Measurements from ENCODE around the gene KCTD16. TPM values are rescaled to one million over a fixed set of nuclear protein-coding genes. Genes with fewer than 3 reads are reported as not detected.

Gene KCTD16
- total and polyA plus RNA-seq, 12 donors: 0.04 to 2.1 (median 0.48) TPM; not detected in 1

DNA sequence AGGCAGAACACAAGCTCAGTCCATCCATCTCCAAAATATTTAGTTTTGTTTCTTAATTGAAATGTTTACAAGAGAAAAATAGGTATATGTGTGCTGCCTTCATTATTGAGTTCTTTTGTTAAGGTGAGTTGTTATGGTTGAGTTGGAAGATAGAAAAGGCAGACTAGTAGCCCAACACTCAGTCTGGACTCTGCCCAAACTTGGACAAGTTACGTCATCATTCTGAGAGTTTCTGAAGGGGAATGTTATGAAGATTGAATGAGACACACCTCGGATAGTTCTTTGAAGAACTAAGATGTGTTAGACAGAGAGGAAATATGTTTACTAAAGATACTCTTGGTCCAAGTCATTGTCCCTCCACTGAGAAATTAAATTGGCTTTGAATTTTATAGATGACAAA is 245.5 kb downstream of the KCTD16 start:
- Histone ChIP-seq H3K4me1 (replicated peaks in 1 of 2) (no peaks in the 10 kb centered on the region), H3K9me3 (replicated peaks in 1 of 3) (no peaks in the 10 kb centered on the region), H3K27me3 (no peaks in the 10 kb centered on the region), H3K4me3 (no peak overlapping the region), H3K27ac (no peak overlapping the region), H3K36me3 (replicated peaks in 1 of 2) (no peaks in the 10 kb centered on the region)
- no peak for TF ChIP-seq CTCF (IDR thresholded peaks at IDR 0.05)
- TF ChIP-seq POLR2A (IDR thresholded peaks at IDR 0.05): no peak
- intact Hi-C loops (cut with DNase I): no loop called here
- DNase-seq: no peak
- WGBS, 4 donors: 55 to 76% (median 70%) methylated on average over 2 of the region's 2 CpGs

DNA sequence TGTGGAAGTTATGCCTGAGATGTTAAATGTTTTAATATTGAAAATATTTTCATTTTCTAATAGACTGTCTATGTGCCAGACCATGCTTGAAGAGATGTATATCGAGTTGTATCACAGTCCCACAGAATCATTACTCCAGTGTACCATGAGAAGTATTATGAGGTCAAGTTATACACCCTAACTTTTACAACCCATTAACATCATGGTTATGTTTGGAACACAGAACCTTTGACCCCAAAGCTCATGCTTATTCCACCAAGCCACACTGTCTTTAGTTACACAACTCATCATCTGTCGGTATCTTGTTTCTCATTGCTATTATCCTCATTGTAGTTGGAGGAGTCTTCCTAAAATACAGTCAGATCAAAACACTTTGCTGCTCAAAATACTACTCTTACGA is 248.0 kb downstream of the KCTD16 start:
- Histone ChIP-seq H3K4me1 (replicated peaks in 1 of 2) (no peaks in the 10 kb centered on the region), H3K36me3 (replicated peaks in 1 of 2) (no peaks in the 10 kb centered on the region), H3K4me3 (no peak overlapping the region), H3K27me3 (no peaks in the 10 kb centered on the region), H3K9me3 (replicated peaks in 1 of 3) (no peaks in the 10 kb centered on the region), H3K27ac (no peak overlapping the region)
- no peak for DNase-seq
- intact Hi-C loops (cut with DNase I): no loop called here
- TF ChIP-seq CTCF (IDR thresholded peaks at IDR 0.05) (no peak), POLR2A (IDR thresholded peaks at IDR 0.05) (no peak)
- WGBS, 4 donors: 78 to 91% (median 83%) methylated on average over 3 of the region's 3 CpGs

GRCh38 chr5:144421411-144421810 is 250.7 kb downstream of the KCTD16 start:
- WGBS, 4 donors: 61 to 74% (median 71%) methylated on average over 6 of the region's 6 CpGs
- TF ChIP-seq POLR2A (IDR thresholded peaks at IDR 0.05) (no peak), CTCF (IDR thresholded peaks at IDR 0.05) (no peak)

DNA sequence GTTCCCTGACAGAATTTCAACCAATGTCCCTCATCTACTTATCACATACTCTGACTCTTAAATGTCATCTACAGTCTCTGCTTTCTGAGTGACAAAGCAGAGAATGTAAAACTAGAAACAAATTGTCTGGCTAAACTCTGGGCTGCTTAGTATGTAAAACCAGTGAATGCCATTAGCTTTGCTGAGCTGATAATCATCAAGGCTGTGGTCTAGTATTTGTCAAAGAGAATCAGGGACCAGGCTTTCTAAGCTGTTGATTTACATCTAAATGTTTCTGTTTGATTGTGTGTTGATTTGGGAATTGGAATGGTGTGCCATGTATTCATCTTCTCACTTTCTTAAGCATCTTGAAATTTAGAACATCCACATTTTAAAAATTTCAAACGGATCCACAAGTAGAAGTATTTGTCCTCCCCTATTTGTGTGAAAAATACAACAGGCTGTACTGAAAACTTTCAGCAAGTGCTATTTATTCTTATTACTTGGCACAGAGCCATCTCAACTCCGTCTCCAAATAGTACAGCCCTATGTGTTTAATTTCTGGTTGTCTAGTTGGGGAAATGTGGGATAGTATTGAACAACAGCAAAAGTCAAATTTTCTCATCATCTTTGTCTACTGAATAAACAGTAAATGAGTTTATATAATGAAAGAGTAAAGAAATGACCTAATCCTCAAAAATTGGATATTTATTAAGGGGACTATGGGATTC is 251.5 kb downstream of the KCTD16 start:
- H3K4me1 ChIP-seq (replicated peaks in 1 of 2): no peaks in the 10 kb centered on the region
- no peaks in the 10 kb centered on the region for H3K27me3 ChIP-seq
- H3K36me3 ChIP-seq (replicated peaks in 1 of 2): no peaks in the 10 kb centered on the region
- H3K9me3 ChIP-seq (replicated peaks in 1 of 3): no peaks in the 10 kb centered on the region
- intact Hi-C loops (cut with DNase I): no loop called here
- no peak for DNase-seq
- no peak for TF ChIP-seq POLR2A (IDR thresholded peaks at IDR 0.05)
- TF ChIP-seq CTCF (IDR thresholded peaks at IDR 0.05): no peak
- H3K27ac ChIP-seq: no peak overlapping the region
- WGBS, 4 donors: 42 to 49% (median 43%) methylated on average over 2 of the region's 2 CpGs
- H3K4me3 ChIP-seq: no peak overlapping the region

More at GRCh38 chr5:144421411-144421810, 250.7 kb downstream of the KCTD16 start:
- no peaks in the 10 kb centered on the region for H3K4me1 ChIP-seq (replicated peaks in 1 of 2)
- no peaks in the 10 kb centered on the region for H3K27me3 ChIP-seq
- H3K27ac ChIP-seq: no peak overlapping the region
- no peaks in the 10 kb centered on the region for H3K36me3 ChIP-seq (replicated peaks in 1 of 2)
- no peak overlapping the region for H3K4me3 ChIP-seq
- intact Hi-C loops (cut with DNase I): no loop called here
- DNase-seq: no peak
- no peaks in the 10 kb centered on the region for H3K9me3 ChIP-seq (replicated peaks in 1 of 3)
